Measurements from ENCODE around the gene ARSG.

The ARSG gene

GRCh38 chr17:68377771-68378267, 86.5 kb downstream of the ARSG start:
- DNase-seq (ENCODE audit: low read depth, low spot score), result no peak

DNA sequence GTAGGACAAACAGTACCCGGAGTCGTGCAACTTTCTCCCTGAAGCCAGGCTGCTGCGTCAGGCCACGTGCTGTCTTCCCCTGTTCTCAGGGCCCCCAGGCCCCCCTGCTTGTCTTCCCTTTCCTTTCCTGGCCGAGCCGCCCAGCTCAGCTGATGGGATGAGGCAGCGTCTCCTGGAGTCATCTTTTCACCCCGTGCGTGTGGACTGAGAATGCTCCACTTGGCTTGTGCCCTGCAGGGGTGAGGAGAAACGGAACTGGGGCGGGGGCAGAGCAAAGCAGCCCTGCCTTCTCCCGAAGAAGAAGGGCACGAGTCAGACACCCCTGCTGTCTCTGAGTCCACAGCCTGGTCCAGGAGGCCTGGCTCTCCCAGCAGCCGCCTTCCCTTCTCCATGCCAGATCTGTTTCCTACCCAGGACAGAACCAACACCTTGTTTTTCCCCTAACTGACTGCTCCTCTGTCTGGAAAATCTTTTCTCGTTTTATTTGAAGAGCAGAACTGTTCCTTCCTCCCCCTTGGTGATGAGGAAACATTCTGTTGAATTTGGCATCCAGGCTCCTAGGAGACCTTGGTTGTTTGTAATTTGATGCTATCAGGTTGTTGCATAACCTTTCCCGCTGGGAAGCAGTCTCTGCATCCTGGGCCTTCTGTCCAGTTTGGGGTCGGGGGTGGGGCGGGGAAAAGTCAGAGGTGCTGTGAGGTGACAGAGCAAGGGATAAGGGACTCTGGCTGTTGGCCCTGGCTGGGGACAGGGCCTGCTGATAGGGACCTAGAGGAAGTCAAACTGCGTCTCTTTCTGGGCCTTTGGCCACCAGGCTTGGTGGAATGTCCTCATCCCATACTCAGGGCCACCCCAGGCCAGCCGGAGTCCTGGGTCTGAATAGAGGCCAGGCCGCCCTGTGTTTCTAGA, 87.2 kb downstream of the ARSG start:
- peak; percentile 63 for DNase-seq (ENCODE audit: low read depth, low spot score)

GRCh38 chr17:68379177-68379510, 87.8 kb downstream of the ARSG start:
- DNase-seq (ENCODE audit: low read depth, low spot score), result no peak

GRCh38 chr17:68379692-68380677, 88.7 kb downstream of the ARSG start:
- no peak for DNase-seq (ENCODE audit: low read depth, low spot score)

DNA sequence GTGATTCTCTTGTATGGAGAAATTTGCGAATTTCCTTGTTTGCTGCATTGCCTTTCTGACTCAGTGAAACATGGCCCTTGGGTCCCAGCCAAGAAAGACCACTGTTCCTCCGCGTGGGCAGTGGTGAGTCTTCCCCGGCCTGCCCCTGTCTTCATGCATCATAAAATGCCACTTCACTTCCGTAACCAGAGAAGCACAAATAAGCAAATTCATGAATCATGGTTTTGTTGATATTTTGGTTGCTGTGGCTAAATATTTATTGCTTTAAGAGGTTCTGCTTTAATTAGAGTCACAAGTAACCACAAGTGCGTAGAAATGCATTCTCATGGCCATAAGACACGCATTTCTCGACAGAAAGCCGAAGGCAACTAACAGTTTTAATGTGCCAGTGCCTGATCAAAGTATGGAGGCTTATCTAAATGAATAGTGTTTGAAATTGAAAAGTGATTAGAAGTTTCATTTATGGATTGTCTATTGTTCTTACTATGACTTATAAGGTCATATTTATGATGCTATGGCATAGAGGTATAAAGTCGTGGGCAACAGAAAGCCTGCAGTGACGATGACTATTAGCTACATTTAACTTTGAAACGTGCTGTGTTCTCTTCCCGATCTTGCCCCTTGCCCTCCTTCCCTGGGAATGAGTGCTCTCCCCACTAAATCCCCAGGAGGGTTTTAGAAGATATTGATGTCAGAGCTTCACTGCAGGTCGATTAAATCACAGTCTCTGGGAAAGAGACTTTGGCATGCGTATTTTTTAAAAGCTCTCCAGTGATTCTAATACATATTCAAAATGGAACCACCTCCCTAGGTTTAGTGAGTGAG, 90.0 kb downstream of the ARSG start:
- peak; percentile 83 for DNase-seq (ENCODE audit: low read depth, low spot score)

DNA sequence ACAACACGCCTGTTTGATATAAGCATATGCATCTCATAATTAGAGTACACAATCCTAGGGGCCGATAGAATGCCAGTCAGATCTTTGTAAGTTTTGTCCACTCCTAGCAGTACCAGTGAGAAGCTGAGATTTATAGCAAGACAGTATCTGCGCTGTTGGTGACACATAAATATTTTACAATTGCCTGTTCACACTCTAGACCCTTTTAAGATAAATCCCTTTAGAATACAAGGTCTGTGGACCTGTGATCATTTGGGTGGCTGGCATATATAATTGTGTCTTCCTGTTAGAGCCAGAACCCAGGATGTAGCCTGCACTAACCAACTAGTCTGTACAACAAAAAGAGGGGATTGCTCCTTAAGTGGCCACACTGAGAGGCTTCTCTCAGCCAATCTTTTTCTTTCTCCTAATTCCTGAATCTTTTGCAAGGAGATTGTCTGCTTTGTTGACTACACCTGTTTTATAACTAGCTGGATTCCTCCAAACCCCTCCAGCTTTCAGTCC, 91.3 kb downstream of the ARSG start:
- no peak for DNase-seq (ENCODE audit: low read depth, low spot score)

DNA sequence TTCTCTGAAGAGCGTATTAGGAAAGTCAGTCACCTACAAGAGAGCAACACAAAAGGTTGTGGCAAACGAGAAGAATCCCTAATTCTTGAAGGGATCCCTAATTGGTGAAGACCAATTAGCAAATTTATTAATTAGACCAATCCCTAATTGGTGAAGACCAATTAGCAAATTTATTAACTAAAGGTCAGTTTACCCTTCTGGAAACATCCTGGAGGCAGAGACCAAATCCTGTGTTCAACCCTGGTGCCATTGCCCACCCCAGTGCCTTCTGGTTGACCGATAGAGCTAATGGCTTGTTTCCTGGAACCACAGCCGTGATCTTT, 91.8 kb downstream of the ARSG start:
- no peak for DNase-seq (ENCODE audit: low read depth, low spot score)

GRCh38 chr17:68383443-68384321, 92.4 kb downstream of the ARSG start:
- peak; percentile 54 for DNase-seq (ENCODE audit: low read depth, low spot score)

GRCh38 chr17:68384471-68384870, 93.2 kb downstream of the ARSG start:
- no peak for DNase-seq (ENCODE audit: low read depth, low spot score)

DNA sequence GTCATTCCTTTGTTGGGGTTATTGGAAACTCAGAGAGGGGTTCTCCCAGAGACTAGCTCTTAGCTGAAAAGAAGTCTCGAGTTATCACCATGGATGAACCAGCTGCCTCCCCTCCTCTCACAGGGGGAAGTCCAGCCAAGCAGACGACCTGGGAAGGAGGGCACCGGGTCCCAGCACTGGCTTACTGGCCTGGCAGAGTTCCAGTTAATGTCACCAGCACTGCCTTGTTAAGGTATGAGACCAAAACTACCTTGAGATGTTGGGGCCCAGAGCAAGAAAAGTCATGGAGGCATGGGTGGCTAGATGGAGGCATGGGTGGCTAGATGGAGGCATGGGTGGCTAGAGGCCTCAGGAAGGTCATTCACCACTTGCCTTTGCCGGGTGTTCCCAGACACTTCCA, 93.6 kb downstream of the ARSG start:
- no peak for DNase-seq (ENCODE audit: low read depth, low spot score)

DNA sequence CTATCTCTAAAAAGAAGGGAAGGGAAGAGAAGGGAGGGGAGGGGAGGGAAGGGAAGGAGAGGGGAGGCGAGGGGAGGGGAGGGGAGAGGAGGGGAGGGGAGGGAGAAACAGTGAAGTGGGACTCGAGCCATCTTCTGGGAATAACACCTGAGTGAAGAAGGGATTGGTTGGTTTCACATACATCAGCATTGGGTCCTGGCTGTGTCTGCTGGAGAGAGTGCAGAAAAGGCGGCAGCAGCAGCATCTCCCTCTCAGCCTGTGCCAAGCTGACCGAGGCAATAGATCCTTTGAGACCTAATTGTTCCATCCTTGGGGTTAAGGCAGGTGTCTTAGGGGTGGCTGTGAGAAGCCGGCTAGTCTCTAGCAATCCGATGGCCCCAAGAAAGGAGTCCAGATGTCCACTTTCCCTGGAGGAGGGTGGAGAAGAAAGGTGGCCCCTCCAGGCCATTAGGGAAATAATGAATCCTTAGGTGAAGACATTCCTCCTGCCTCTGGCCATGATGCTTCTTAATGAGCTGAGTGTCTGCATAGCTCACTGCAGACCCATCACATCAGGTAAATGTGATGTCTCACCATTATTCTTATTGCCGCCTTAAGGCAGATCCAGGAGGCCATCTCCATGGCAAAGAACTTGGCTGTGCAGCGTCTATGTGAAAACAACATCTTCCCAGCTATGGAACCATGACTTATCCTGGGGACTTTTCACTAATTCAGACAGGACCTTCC, 94.4 kb downstream of the ARSG start:
- DNase-seq (ENCODE audit: low read depth, low spot score), result no peak

DNA sequence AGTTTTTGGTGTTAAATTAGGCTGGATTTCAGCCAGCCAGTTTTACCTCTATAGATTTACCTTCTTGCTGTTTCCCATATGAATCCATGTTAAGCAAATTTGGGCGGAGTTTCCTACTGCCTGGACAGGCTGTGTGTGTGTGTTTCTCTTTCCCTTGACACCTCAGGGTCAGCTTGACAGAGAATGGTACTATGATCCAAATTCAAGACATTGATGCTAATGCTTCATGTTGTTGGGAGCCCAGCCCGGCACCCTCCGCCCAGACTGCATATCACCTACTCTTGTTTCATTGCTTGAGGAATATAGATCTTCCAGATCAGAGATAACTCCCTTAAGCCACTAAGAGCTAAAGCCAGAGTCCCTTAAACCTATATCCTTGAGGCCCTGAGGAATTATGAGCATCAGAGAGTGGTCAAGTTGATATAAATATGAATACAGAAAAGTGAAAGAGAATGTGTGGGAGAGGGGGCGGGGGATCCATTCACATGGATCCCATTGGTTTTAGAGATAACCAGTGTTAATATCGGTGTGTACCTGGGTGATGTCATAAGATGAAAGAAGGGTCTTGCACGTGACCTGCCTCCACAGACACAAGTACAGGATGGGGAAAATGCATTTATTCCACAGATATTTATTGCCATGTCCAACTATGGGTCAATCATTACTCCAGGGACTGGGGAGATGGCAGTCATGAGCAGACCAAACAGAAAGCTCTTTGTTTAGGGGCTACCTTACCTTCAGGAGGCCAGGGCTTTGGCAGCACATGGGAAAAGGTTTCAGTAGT, 96.3 kb downstream of the ARSG start:
- no peak for DNase-seq (ENCODE audit: low read depth, low spot score)

GRCh38 chr17:68389041-68389440, 97.7 kb downstream of the ARSG start:
- no peak for DNase-seq (ENCODE audit: low read depth, low spot score)

DNA sequence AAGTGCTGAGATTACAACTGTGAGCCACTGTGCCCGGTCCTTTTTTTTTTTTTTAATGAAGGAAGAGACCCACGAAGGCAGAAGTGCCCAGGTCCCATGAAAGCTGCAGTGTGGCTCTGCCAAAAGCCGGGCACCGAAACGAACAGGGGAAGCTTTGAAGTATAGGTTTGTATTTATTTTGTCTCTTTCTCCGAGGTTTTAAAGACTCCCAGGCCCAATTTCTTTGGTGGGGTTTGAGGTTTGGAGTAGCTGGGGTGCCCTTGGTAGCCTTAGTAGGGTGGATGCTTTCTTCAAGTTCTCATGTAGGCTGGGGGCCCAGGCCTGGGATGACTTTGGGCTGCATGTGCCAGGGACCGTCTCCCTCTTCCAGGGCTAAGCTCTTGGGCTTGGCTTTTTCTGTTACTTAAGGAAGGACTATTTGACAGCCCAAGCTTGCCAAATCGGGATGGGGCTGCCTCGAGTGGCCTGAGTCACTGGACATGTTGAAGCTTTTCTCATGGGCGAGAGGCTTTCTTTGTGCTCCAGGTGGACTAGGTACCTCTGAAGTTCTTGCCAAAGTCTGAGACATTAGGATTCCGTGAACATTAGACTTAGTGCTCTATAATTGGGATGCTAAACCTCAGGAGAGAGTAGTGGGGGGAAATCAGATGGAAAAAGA, 99.7 kb downstream of the ARSG start:
- DNase-seq (ENCODE audit: low read depth, low spot score), result peak; percentile 50

DNA sequence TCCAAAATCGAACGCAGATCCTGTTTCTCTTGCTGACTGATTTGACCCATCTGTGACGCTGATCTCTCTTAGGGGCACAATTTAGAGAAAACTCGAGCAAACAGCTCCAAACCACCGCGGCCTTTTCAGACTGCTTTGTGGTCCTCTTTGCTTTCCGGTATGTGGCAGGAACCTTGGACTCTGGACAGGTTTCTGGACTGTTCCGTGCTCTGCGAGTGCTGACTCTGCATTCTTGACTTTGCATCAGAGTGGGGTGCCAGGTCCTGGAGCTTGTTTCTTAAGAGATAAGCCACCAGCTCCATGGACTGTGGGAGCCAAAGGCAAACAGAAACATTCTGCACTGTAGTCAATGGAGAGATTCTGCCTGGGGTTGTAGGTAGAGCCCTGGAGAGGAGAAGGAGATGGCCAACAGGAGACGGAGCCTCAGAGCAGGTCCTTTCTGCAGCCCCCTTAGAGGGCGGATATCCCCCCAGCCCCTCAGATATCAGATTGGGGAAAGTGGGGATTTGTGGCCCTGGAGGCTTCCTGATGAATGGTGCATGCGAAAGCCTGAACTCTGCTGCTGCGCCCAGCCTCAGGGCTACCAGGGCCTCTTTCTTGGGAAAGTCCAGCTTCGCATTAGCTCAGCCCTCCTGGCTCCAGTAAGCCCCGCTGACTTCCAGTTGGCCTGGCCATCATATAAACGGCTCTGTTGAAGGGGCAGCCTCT, 100.4 kb downstream of the ARSG start:
- peak; percentile 42 for DNase-seq (ENCODE audit: low read depth, low spot score)

DNA sequence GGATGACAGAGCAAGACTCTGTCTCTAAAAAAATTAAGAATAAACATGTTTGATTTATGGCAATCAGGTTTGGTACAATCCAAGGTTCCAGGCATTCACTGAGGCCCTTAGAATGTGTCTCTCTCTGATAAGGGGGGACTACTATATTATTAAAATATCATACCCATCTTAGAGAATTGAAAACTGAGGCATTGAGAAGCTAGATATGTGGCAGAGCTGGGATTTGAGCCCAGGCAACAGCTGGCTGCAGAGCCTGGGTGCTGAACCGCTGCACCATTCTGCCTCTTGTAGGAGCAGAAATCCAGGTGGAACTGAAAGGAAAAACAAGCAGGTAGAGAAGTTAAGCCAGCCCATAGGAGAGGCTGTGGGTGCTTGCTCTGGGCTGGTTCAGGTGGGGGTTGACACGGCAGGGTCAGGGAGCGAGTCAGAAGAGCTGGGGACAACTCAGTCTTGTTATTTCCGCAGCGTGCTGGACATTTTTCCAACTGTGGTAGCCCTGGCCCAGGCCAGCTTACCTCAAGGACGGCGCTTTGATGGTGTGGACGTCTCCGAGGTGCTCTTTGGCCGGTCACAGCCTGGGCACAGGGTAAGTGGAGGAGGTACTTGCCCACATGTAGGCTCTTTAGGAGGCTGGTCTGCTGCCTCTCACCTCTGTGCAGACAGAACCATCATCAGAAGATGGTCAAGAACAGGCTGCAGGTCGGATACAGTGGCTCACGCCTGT, 103.5 kb downstream of the ARSG start:
- DNase-seq (ENCODE audit: low read depth, low spot score), result no peak
